PFSK-1 (cell line): ENCODE data around the gene PSMA6.

ENCODE experiments used
- FOXP2 ChIP-seq: optimal IDR thresholded peaks from 2 replicates; pipeline ENCODE3; 2011; ENCODE audit warnings: borderline replicate concordance, control low read depth, inconsistent platforms; ENCODE audit not compliant: insufficient read depth; ENCODE audit errors: extremely low read length, extremely low read depth
- POLR2AphosphoS5 ChIP-seq: IDR thresholded peaks from 2 replicates; pipeline ENCODE4 v1.6.1; 2012; ENCODE audit warnings: low read depth, mild to moderate bottlenecking, control low read depth, low read length, moderate library complexity
- REST ChIP-seq, 2 experiments: IDR thresholded peaks; 2 replicates each; pipeline versions ENCODE4 v1.6.1 to v1.8.0; 2011 to 2012; ENCODE audit warnings: low read depth in 2 of 2, low read length in 2 of 2, control low read depth in 1 of 2, inconsistent platforms in 1 of 2, mild to moderate bottlenecking in 1 of 2, moderate library complexity in 1 of 2; ENCODE audit not compliant: insufficient read depth in 1 of 2
- SIN3A ChIP-seq: IDR thresholded peaks from 2 replicates; pipeline ENCODE4 v1.6.1; 2012; ENCODE audit warnings: mild to moderate bottlenecking, low read length, moderate library complexity, borderline replicate concordance; ENCODE audit not compliant: insufficient read depth
- TAF1 ChIP-seq: IDR thresholded peaks from 2 replicates; pipeline ENCODE4 v1.6.1; 2012; ENCODE audit warnings: low read length, control low read depth, borderline replicate concordance; ENCODE audit not compliant: insufficient read depth

The PSMA6 gene

GRCh38 chr14:35317820-35318219, 25.6 kb downstream of the PSMA6 start:
- TF ChIP-seq POLR2AphosphoS5 (no peak), REST (IDR thresholded peaks at IDR 0.05; ENCODE audit: insufficient read depth in 1 of 2, low read depth in 2 of 2, low read length in 2 of 2) (no peak)

- TF ChIP-seq FOXP2 (no peak), POLR2AphosphoS5 (no peak), SIN3A (no peak), TAF1 (no peak)
Observed at GRCh38 chr14:35319509-35319908, 27.3 kb downstream of the PSMA6 start.

GRCh38 chr14:35320472-35320871, 28.3 kb downstream of the PSMA6 start:
- TF ChIP-seq TAF1 (no peak), SIN3A (no peak), FOXP2 (no peak), POLR2AphosphoS5 (no peak), REST (IDR thresholded peaks at IDR 0.05; ENCODE audit: insufficient read depth in 1 of 2, low read depth in 2 of 2, low read length in 2 of 2) (no peak)

GRCh38 chr14:35326375-35326774, 34.2 kb downstream of the PSMA6 start:
- TF ChIP-seq REST (IDR thresholded peaks at IDR 0.05; ENCODE audit: insufficient read depth in 1 of 2, low read depth in 2 of 2, low read length in 2 of 2) (no peak), FOXP2 (no peak), TAF1 (no peak), POLR2AphosphoS5 (no peak), SIN3A (no peak)

- TF ChIP-seq TAF1 (no peak), SIN3A (no peak), REST (IDR thresholded peaks at IDR 0.05; ENCODE audit: insufficient read depth in 1 of 2, low read depth in 2 of 2, low read length in 2 of 2) (no peak), POLR2AphosphoS5 (no peak), FOXP2 (no peak)
Observed at GRCh38 chr14:35331605-35332516, 39.7 kb downstream of the PSMA6 start.
